HCT116 (cell line): ENCODE data around the gene CNMD. TPM values are rescaled to one million over a fixed set of nuclear protein-coding genes. Genes with fewer than 3 reads are reported as not detected.

Source experiments
- ATAC-seq: fragments of 200-7000 bp; cut with Tn5 transposase; 2 replicates; pipeline ENCODE4 v1.9.1; 2020; ENCODE audit warnings: mild to moderate bottlenecking, moderate library complexity
- BruUV-seq: library from RNA; stranded (reverse); fragments of 400-500 nt; replicated peaks from 2 replicates; lab custom pipeline; 2021; lab: Mats Ljungman, UMichigan
- CTCF ChIA-PET: fragments of 300-600 bp; sonication (Branson Sonifier 250); formaldehyde crosslinking; loops from one replicate; lab custom pipeline; 2021; ENCODE audit warnings: antibody characterized with exemption; lab: Charles Lee
- POLR2A ChIA-PET: fragments of 300-600, 350-600 bp; sonication (Branson Sonifier 250); formaldehyde crosslinking; loops from one replicate; lab custom pipeline; 2021; ENCODE audit warnings: antibody characterized with exemption; lab: Charles Lee
- RAD21 ChIA-PET, 2 experiments: fragments of 300-600 bp; sonication (Branson Sonifier 250); formaldehyde crosslinking; loops; one replicate each; lab custom pipeline; 2023; ENCODE audit warnings: low total read pairs in 2 of 2; ENCODE audit not compliant: uncharacterized antibody in 2 of 2, unreplicated experiment in 2 of 2, low non-redundant PET in 1 of 2; lab: Charles Lee
- DNase-seq: peaks from one replicate; pipeline ENCODE4 v3.0.0-alpha.2; 2010; ENCODE audit warnings: low read depth, low spot score
- H2AFZ ChIP-seq: fragments of 200-600 bp; shearing (Covaris generic), sonication (generic); 2 replicates; pipeline ENCODE4 v1.6.1; 2017; ENCODE audit warnings: low read depth, mixed run types, mixed read lengths, antibody characterized with exemption, low read length; ENCODE audit not compliant: poor library complexity, severe bottlenecking
- H3K27ac ChIP-seq: 2 replicates; pipeline ENCODE4 v1.5.1; 2012; ENCODE audit warnings: low read depth, low read length
- H3K27me3 ChIP-seq: fragments of 200-600 bp; sonication (generic); 2 replicates; pipeline ENCODE4 v1.6.1; 2016; ENCODE audit warnings: mixed run types, low read length, mixed read lengths; ENCODE audit not compliant: insufficient read depth
- H3K36me3 ChIP-seq, 2 experiments: fragments of 200-500 bp in 1 of 2; fragments of 200-600 bp in 1 of 2; sonication (Bioruptor generic) in 1 of 2; sonication (generic) in 1 of 2; 2 replicates each; pipeline versions ENCODE4 v1.5.1 to v1.6.1; 2014 to 2016; ENCODE audit warnings: low read length in 2 of 2, inconsistent platforms in 1 of 2, mixed read lengths in 1 of 2, mixed run types in 1 of 2; ENCODE audit not compliant: insufficient read depth in 2 of 2, control insufficient read depth in 1 of 2
- H3K4me1 ChIP-seq, 2 experiments: fragments of 200-600 bp in 1 of 2; sonication (generic) in 1 of 2; 2 replicates each; pipeline versions ENCODE4 v1.5.1 to v1.6.1; 2012 to 2017; ENCODE audit warnings: low read length in 2 of 2, inconsistent platforms in 1 of 2, mild to moderate bottlenecking in 1 of 2, mixed read lengths in 1 of 2, mixed run types in 1 of 2, moderate library complexity in 1 of 2; ENCODE audit not compliant: insufficient read depth in 2 of 2, control insufficient read depth in 1 of 2
- H3K4me2 ChIP-seq: fragments of 200-600 bp; sonication (generic); 2 replicates; pipeline ENCODE4 v1.6.1; 2017; ENCODE audit warnings: mixed run types, low read length, mixed read lengths
- H3K4me3 ChIP-seq, 2 experiments: fragments of 200-600 bp in 1 of 2; sonication (generic) in 1 of 2; replicated peaks in 1 of 2; 2 replicates each; pipeline ENCODE4 v1.5.1; 2011 to 2016; ENCODE audit warnings: low read length in 2 of 2, control low read depth in 1 of 2, low read depth in 1 of 2, mild to moderate bottlenecking in 1 of 2, mixed read lengths in 1 of 2, mixed run types in 1 of 2
- H3K79me2 ChIP-seq: fragments of 200-600 bp; sonication (generic); 2 replicates; pipeline ENCODE4 v1.6.1; 2017; ENCODE audit warnings: mild to moderate bottlenecking, mixed run types, low read length, moderate library complexity, mixed read lengths; ENCODE audit not compliant: insufficient read depth
- H3K9ac ChIP-seq: fragments of 200-600 bp; sonication (generic); 2 replicates; pipeline ENCODE4 v1.6.1; 2016; ENCODE audit warnings: low read length, mixed read lengths
- H3K9me2 ChIP-seq: fragments of 200-600 bp; sonication (generic), shearing (Covaris generic); 2 replicates; pipeline ENCODE4 v1.6.1; 2017; ENCODE audit warnings: mixed run types, mild to moderate bottlenecking, moderate library complexity; ENCODE audit not compliant: insufficient read depth
- H3K9me3 ChIP-seq, 2 experiments: fragments of 200-500 bp in 1 of 2; fragments of 200-600 bp in 1 of 2; sonication (Bioruptor generic) in 1 of 2; sonication (generic) in 1 of 2; 2 replicates each; pipeline ENCODE4 v1.6.1; 2014 to 2017; ENCODE audit warnings: low read length in 2 of 2, mixed read lengths in 2 of 2, inconsistent platforms in 1 of 2, low read depth in 1 of 2, mild to moderate bottlenecking in 1 of 2, mixed run types in 1 of 2, moderate library complexity in 1 of 2; ENCODE audit not compliant: control insufficient read depth in 1 of 2, insufficient read depth in 1 of 2
- H4K20me1 ChIP-seq: fragments of 200-600 bp; sonication (generic), shearing (Covaris generic); 2 replicates; pipeline ENCODE4 v1.6.1; 2017; ENCODE audit warnings: mixed run types, mild to moderate bottlenecking, moderate library complexity; ENCODE audit not compliant: insufficient read depth
- CBX3 ChIP-seq: IDR thresholded peaks from 2 replicates; pipeline ENCODE4 v1.6.1; 2012; ENCODE audit warnings: low read depth
- CEBPB ChIP-seq: IDR thresholded peaks from 2 replicates; pipeline ENCODE4 v1.6.1; 2012; ENCODE audit warnings: low read depth
- EGR1 ChIP-seq: IDR thresholded peaks from 2 replicates; pipeline ENCODE4 v1.6.1; 2012; ENCODE audit warnings: low read depth
- ELF1 ChIP-seq: IDR thresholded peaks from 2 replicates; pipeline ENCODE4 v1.6.1; 2012; ENCODE audit warnings: low read depth, borderline replicate concordance
- FOSL1 ChIP-seq: IDR thresholded peaks from 2 replicates; pipeline ENCODE4 v1.6.1; 2012; ENCODE audit warnings: low read depth
- JUND ChIP-seq: IDR thresholded peaks from 2 replicates; pipeline ENCODE4 v1.6.1; 2012
- POLR2A ChIP-seq: IDR thresholded peaks from 2 replicates; pipeline ENCODE4 v1.7.0; 2011; ENCODE audit warnings: borderline replicate concordance; ENCODE audit not compliant: insufficient read depth, insufficient read length; ENCODE audit errors: extremely low read depth
- POLR2AphosphoS5 ChIP-seq: IDR thresholded peaks from 2 replicates; pipeline ENCODE4 v1.6.1; 2011; ENCODE audit warnings: mild to moderate bottlenecking, low read depth, low read length, moderate library complexity
- RAD21 ChIP-seq: IDR thresholded peaks from 2 replicates; pipeline ENCODE4 v1.6.1; 2012; ENCODE audit warnings: low read depth, mild to moderate bottlenecking
- SP1 ChIP-seq: IDR thresholded peaks from 2 replicates; pipeline ENCODE4 v1.6.1; 2012; ENCODE audit warnings: low read depth
- SRF ChIP-seq: IDR thresholded peaks from 2 replicates; pipeline ENCODE4 v1.6.1; 2012; ENCODE audit warnings: low read depth
- TCF7L2 ChIP-seq: IDR thresholded peaks from 2 replicates; pipeline ENCODE4 v1.7.0; 2011; ENCODE audit warnings: borderline replicate concordance, inconsistent platforms; ENCODE audit not compliant: insufficient read depth, insufficient read length; ENCODE audit errors: extremely low read depth
- YY1 ChIP-seq: IDR thresholded peaks from 2 replicates; pipeline ENCODE4 v1.6.1; 2011; ENCODE audit warnings: low read length, low read depth, moderate library complexity, mild to moderate bottlenecking; ENCODE audit not compliant: insufficient replicate concordance; ENCODE audit errors: extremely low read depth
- ZNF274 ChIP-seq: fragments of 200-500 bp; sonication (Bioruptor generic); IDR thresholded peaks from 2 replicates; pipeline ENCODE4 v1.6.1; 2014; ENCODE audit warnings: mild to moderate bottlenecking, low read depth, low read length, inconsistent platforms
- intact Hi-C: fragments of 100-400 bp; cut with micrococcal nuclease; formaldehyde crosslinking; loops from 2 replicates; pipeline ENCODE4 v1.10.0; 2022
- total RNA-seq: library from RNA; stranded (reverse); gene quantifications from one replicate; pipeline ENCODE4 v1.2.1, GENCODE V29; 2021; ENCODE audit not compliant: unreplicated experiment
- TF ChIP-seq, protein P1 (sequence below): IDR thresholded peaks from 2 replicates; pipeline ENCODE4 v1.6.1; 2012
- TF ChIP-seq, protein P2 (sequence below): IDR thresholded peaks from 2 replicates; pipeline ENCODE4 v1.6.1; 2011; ENCODE audit warnings: mild to moderate bottlenecking, low read length, moderate library complexity; ENCODE audit not compliant: insufficient replicate concordance; ENCODE audit errors: extremely low read depth
- TF ChIP-seq, protein P3 (sequence below), 3 experiments: fragments of 200-600 bp in 1 of 3; sonication (generic) in 1 of 3; IDR thresholded peaks in 2 of 3; conservative IDR thresholded peaks in 1 of 3; 2 replicates each; pipeline ENCODE4 v1.5.1; 2012 to 2017; ENCODE audit warnings: low read depth in 2 of 3, low read length in 2 of 3, antibody characterized with exemption in 1 of 3, borderline replicate concordance in 1 of 3, control low read depth in 1 of 3, mild to moderate bottlenecking in 1 of 3, mixed read lengths in 1 of 3, mixed run types in 1 of 3, moderate library complexity in 1 of 3; ENCODE audit not compliant: insufficient read depth in 1 of 3

Gene CNMD
- total RNA-seq, 1 experiment from 2014 or later = not detected

DNA sequence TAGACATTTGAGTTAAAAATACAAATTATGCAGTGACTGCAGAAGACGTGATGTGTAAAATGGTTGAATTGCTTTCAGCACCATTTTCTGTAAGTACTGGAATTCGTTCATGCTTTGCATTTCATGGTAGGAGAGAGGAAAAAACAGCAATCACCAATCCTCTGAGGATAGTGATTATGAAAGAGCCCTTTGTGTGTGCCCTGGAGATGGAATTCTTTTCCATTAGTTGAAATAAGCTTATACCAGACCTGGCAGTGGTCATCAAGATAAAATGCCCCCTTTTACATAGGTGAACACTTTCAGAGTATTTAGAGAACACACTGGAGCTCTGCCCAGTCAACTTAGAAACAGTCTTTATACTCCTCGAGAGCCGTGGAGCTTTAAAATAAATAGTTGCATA is 1.7 kb downstream of the CNMD start:
- RAD21 ChIA-PET = no interaction called here
- no peak overlapping the region for H3K27ac ChIP-seq
- ATAC-seq = no peak
- POLR2A ChIA-PET = no interaction called here
- no peak for DNase-seq
- no peak overlapping the region for H3K4me2 ChIP-seq
- H3K9me2 ChIP-seq = no peaks in the 10 kb centered on the region
- H3K4me3 ChIP-seq = no peak overlapping the region
- H3K9me3 ChIP-seq = no peaks in the 10 kb centered on the region
- intact Hi-C loops = no loop called here
- no peak overlapping the region for H2AFZ ChIP-seq
- H3K79me2 ChIP-seq = no peaks in the 10 kb centered on the region
- no peak overlapping the region for H3K9ac ChIP-seq
- no peak for TF ChIP-seq SP1
- TF ChIP-seq, protein P1, sequence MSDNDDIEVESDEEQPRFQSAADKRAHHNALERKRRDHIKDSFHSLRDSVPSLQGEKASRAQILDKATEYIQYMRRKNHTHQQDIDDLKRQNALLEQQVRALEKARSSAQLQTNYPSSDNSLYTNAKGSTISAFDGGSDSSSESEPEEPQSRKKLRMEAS = no peak
- no peak for TF ChIP-seq CBX3
- TF ChIP-seq CEBPB = no peak
- TF ChIP-seq TCF7L2 = no peak
- no peak for TF ChIP-seq FOSL1
- no peak for TF ChIP-seq POLR2A
- no peak for TF ChIP-seq RAD21
- TF ChIP-seq POLR2AphosphoS5 = no peak
- TF ChIP-seq ELF1 = no peak
- TF ChIP-seq YY1 = no peak
- TF ChIP-seq JUND = no peak
- no peaks in the 10 kb centered on the region; the same call in 1 of the 2 replicates for H3K27me3 ChIP-seq
- CTCF ChIA-PET = no interaction called here
- no TSS peak for BruUV-seq
- no peaks in the 10 kb centered on the region for H3K36me3 ChIP-seq
- no peaks in the 10 kb centered on the region for H3K4me1 ChIP-seq
- H4K20me1 ChIP-seq = no peaks in the 10 kb centered on the region

DNA sequence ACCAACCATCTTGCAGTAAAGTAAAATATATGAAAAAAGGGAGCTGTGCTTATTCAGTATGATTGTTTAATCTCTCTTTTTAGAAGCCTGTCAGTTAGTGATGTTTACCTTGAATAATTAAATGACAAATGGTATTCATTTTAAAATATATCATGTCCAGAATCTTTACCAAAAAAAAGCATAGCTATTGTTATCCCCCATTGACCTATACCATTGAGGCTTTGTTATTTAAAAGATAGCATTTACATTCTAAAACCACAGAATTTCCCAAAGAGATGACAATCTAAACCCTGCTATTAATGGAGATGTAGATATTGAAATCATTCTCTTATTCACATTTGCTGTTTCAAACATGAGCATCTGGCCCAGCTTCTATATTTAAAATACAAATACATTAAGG is 2.2 kb downstream of the CNMD start:
- BruUV-seq = no TSS peak
- Histone ChIP-seq H3K27me3 (no peaks in the 10 kb centered on the region; the same call in 1 of the 2 replicates), H3K36me3 (no peaks in the 10 kb centered on the region), H2AFZ (no peak overlapping the region), H3K4me2 (no peak overlapping the region), H3K9me2 (no peaks in the 10 kb centered on the region), H3K79me2 (no peaks in the 10 kb centered on the region), H4K20me1 (no peaks in the 10 kb centered on the region), H3K4me1 (no peaks in the 10 kb centered on the region), H3K27ac (no peak overlapping the region), H3K9me3 (no peaks in the 10 kb centered on the region), H3K9ac (no peak overlapping the region), H3K4me3 (no peak overlapping the region)
- ATAC-seq = no peak
- intact Hi-C loops = no loop called here
- POLR2A ChIA-PET = no interaction called here
- RAD21 ChIA-PET = no interaction called here
- CTCF ChIA-PET = no interaction called here
- no peak for DNase-seq
- TF ChIP-seq CBX3 (no peak), RAD21 (no peak), EGR1 (no peak), SRF (no peak), YY1 (no peak), JUND (no peak), SP1 (no peak), POLR2A (no peak), FOSL1 (no peak), ZNF274 (no peak)
- TF ChIP-seq, protein P1 = no peak
- TF ChIP-seq, protein P2, sequence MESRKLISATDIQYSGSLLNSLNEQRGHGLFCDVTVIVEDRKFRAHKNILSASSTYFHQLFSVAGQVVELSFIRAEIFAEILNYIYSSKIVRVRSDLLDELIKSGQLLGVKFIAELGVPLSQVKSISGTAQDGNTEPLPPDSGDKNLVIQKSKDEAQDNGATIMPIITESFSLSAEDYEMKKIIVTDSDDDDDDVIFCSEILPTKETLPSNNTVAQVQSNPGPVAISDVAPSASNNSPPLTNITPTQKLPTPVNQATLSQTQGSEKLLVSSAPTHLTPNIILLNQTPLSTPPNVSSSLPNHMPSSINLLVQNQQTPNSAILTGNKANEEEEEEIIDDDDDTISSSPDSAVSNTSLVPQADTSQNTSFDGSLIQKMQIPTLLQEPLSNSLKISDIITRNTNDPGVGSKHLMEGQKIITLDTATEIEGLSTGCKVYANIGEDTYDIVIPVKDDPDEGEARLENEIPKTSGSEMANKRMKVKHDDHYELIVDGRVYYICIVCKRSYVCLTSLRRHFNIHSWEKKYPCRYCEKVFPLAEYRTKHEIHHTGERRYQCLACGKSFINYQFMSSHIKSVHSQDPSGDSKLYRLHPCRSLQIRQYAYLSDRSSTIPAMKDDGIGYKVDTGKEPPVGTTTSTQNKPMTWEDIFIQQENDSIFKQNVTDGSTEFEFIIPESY = no peak
- TF ChIP-seq, protein P3, sequence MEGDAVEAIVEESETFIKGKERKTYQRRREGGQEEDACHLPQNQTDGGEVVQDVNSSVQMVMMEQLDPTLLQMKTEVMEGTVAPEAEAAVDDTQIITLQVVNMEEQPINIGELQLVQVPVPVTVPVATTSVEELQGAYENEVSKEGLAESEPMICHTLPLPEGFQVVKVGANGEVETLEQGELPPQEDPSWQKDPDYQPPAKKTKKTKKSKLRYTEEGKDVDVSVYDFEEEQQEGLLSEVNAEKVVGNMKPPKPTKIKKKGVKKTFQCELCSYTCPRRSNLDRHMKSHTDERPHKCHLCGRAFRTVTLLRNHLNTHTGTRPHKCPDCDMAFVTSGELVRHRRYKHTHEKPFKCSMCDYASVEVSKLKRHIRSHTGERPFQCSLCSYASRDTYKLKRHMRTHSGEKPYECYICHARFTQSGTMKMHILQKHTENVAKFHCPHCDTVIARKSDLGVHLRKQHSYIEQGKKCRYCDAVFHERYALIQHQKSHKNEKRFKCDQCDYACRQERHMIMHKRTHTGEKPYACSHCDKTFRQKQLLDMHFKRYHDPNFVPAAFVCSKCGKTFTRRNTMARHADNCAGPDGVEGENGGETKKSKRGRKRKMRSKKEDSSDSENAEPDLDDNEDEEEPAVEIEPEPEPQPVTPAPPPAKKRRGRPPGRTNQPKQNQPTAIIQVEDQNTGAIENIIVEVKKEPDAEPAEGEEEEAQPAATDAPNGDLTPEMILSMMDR (IDR thresholded peaks at IDR 0.05 in 2 of 3, conservative IDR thresholded peaks at IDR 0.05 in 1 of 3; ENCODE audit: borderline replicate concordance in 1 of 3, insufficient read depth in 1 of 3, low read depth in 2 of 3, low read length in 2 of 3) = no peak
